Anterior cingulate cortex (tissue), 58 donors: ENCODE data around the gene NDUFA3.

Experiments
- DNase-seq, 58 donors: peaks; one replicate each; lab custom pipeline; 2025; lab: John Stamatoyannopoulos, UW

The NDUFA3 gene

GRCh38 chr19:54136864-54137698 lies 34.4 kb downstream of the NDUFA3 start:
- peak; percentile 96 to 100 (median 100) for DNase-seq

DNA sequence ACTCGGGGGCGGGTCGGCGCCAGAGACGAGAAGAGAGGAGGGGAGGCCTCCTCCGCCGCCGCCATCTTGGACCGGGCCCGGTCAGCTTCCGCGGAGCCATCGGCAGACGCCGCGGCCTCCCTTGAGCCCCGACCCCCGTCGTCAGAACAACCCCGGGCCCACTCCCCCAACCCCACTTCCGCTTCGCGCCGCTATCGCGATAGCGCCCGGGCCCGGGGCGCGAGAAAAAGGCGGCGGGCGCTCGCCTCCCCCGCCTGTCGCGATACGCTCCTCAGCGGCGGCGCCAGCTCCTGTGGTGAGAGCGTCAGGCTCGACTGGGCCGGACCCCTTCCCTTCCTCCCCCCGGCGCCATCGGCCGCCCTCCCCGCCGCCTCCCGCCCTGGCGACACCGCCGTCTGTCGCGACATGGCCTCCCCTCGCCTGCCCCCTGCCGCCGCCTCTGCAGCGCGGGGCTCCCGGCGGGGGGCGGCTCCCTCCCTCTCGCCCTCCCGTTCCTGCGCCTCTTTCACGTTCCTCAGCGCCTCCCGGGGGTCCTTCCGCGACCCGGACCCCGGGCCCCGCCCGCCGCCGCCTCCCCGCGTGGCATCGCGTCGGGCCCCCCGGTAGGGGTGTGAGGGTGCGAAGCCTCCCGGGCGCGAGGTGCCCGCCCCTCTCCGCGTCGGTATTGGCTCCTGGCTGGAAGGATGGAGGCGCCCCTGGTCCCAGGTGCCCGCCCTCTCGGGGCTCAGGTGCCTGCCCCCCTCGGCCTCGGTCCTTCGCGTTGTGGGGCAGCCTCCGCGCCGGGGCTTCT lies 35.2 kb downstream of the NDUFA3 start, which contains the start of gene CNOT3:
TSS of gene CNOT3 (plus strand) at position 64 of the 790 bp plus-strand sequence. CDS start 5,217 bp downstream, outside the sequence.
- DNase-seq: peak in 3 of 58 donors; percentile 13 to 42 (median 25)

DNA sequence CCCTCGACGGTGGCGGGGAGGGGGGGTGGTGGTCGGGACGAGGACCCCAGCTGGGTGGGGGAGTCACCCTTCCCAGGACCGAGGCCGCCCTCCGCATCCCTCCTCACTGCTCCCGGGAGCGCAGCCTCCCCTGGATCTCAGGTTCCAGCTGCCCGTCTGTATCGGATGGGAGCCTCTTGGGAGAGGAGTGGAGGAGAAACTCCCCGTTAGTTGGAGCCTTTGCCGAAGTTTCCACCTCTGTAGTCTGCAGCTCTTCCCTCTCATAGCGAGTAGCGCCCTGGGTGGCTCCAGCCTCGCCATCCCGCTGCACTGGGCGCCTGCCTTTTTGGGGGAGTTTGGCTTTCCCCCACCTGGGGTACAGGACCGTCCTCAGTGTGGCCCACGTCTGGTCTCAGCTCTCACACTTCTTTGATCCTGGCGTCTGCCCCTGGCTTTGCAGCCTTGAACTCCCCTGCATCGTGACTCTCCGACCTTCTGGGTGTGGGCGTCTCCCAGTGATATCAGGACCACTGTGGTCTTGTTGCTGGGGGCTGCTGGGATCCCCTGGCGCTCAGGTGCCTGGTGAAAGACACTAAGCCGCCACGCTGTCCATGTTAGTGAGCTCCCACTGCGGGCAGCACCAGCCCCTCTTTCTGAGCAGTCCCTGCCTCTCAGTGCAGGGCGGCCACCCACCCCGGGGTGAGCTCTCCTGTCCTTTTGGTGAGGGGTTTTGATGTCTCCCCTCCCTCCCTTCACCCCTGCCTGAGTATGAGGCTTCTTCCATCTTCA lies 36.0 kb downstream of the NDUFA3 start:
- no peak for DNase-seq

- DNase-seq: no peak
Observed at GRCh38 chr19:54141356-54141755, 38.7 kb downstream of the NDUFA3 start.

DNA sequence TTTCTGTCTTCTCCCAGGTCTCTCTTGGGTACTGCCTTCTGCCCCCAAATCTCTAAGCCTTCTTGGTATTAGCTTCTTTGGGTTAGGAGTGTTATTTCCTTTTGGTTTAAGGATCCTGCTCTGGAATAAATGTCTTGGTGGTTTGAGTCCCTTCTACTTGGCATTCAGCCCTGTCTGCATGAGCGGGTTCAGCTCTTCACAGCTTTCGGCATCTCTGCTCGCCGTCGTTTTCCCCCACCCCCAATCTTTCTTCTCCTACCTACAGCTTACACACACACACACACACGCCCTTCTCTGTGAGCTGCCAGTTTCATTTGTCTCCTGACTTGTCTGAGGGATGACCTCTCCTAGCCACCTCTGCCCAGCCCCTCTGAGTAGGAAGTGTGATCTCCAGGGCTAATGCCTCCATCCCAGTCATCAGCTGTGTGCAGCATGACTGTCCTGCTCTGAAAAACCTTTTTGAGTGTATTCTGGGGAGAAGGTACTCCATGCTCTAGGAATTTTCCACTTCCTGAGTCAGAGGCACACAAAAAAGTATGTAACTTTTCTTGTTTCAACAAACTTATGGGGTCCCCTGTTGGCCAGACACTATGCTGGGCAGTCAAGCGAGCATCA lies 39.6 kb downstream of the NDUFA3 start:
- no peak for DNase-seq

GRCh38 chr19:54145541-54146158 lies 43.0 kb downstream of the NDUFA3 start:
- no peak for DNase-seq

DNA sequence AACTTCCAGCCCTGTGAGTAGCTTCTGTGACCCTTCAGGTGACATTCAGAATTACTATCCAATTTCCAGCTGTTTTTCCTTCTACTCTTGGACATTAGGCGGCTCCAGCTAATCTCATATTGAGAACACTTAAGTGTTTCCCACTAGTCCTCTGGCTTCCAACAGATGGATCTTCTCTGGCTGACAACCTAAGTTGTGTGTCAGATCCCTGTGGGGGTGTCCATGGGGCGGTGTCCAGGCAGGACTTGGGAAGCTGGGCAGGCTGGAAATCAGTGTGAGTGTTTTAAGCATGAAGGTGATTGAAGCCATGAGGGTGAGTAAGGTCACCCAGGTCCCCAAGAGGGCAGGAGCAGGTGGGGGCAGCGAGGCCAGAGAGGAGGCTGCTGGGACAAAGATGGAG lies 45.0 kb downstream of the NDUFA3 start:
- DNase-seq: peak in 1 of 58 donors; percentile 19

DNA sequence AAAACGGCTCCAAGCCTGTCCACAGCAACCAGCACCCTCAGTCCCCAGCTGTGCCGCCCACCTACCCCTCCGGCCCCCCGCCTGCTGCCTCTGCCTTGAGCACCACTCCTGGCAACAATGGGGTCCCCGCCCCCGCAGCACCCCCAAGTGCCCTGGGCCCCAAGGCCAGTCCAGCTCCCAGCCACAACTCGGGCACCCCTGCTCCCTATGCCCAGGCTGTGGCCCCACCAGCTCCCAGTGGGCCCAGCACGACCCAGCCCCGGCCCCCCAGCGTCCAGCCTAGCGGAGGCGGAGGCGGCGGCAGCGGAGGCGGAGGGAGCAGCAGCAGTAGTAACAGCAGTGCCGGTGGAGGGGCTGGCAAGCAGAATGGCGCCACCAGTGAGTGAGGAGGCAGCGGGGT lies 45.5 kb downstream of the NDUFA3 start:
- peak in 1 of 58 donors; percentile 62 for DNase-seq

GRCh38 chr19:54149021-54149812 lies 46.6 kb downstream of the NDUFA3 start:
- no peak for DNase-seq

- peak in 3 of 58 donors; percentile 3 to 14 (median 13) for DNase-seq
Observed at GRCh38 chr19:54151362-54152035, 48.8 kb downstream of the NDUFA3 start.

DNA sequence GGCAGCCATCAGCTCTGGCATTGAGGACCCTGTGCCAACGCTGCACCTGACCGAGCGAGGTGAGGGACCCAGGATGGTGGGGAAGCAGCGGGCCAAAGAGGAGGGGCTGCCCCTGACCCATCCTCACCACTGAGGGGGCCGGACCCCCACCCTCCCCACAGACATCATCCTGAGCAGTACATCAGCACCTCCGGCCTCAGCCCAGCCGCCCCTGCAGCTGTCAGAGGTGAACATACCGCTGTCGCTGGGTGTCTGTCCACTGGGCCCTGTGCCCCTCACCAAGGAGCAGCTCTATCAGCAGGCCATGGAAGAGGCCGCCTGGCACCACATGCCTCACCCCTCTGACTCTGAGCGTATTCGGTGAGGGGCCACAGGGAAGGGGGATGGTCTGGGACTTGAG lies 49.6 kb downstream of the NDUFA3 start:
- DNase-seq: no peak

GRCh38 chr19:54152878-54153524 lies 50.3 kb downstream of the NDUFA3 start:
- DNase-seq: no peak

GRCh38 chr19:54153731-54154326 lies 51.2 kb downstream of the NDUFA3 start:
- DNase-seq: no peak

DNA sequence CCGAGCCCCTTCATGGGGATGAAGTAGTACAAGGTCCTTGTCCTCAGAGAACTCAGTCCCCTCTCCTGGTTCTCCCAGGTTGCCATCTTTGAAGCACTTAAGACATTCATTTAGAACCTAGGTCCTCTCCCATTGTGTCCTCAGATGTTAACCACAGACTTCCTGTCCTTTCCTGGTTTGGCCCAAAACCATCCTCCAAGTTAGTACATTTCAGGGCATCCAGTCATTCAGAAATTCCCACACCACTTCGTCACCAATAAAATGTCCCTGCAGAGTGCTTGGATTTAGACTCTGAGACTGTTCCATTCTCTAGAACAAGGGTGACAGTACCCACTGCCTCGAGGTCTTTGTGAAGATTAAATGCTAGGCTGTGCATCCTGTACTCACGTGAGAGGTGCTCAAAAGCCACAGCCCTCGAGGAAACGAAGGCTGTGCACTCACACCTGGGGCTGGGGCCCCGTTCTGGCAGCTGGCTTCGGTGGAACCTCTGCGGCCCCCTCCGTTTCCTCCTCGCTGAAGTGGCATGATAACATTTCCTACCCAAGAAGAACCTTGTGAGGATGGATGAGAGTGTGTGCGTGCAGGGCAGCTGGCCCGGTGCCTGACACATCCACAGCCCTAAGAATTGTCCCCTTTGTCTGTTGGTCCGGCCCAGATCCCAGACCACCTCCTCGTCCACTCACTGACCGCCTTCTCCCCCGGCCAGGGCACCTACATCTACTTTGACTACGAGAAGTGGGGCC lies 52.1 kb downstream of the NDUFA3 start:
- DNase-seq: no peak

- DNase-seq: no peak
Observed at GRCh38 chr19:54155694-54156093, 53.0 kb downstream of the NDUFA3 start.

DNA sequence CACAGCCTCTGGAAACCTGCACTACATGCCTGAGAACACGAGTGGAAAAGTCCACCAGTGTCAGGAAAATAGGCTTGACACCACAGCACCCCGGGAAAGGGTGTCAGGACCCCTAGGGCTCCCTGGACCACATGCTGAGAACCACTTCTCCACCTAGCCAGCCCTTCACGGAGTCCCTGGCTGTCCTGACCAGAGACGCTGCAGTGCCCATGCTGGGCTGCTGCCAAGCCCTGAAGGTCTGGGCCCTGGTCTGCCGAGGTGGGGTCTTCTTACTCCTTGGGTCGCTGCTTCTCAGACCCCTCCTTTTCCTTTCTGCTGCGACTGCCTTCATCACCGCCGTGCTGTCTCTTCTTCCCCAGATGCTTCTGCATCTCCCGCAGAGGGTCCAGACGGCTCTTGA lies 53.8 kb downstream of the NDUFA3 start:
- no peak for DNase-seq

GRCh38 chr19:54156953-54157352 lies 54.3 kb downstream of the NDUFA3 start:
- no peak for DNase-seq
